B cell (primary cell): ENCODE measurements around the gene LIPG. TPM values are rescaled to one million over a fixed set of nuclear protein-coding genes. Genes with fewer than 3 reads are reported as not detected.

Experiments used
- ATAC-seq: fragments of 200-7000 bp; cut with Tn5 transposase; one replicate; pipeline ENCODE4 v1.10.0; 2021; ENCODE audit warnings: low read depth, mild to moderate bottlenecking, moderate number of reproducible peaks, moderate library complexity
- CTCF ChIA-PET: fragments of 350-600 bp; sonication (Branson Sonifier 250); formaldehyde crosslinking; loops from one replicate; lab custom pipeline; 2021; ENCODE audit warnings: antibody characterized with exemption, inconsistent platforms; lab: Charles Lee
- POLR2A ChIA-PET: fragments of 350-600 bp; sonication (Branson Sonifier 250); formaldehyde crosslinking; loops from one replicate; lab custom pipeline; 2021; ENCODE audit warnings: antibody characterized with exemption; lab: Charles Lee
- DNase-seq: peaks from one replicate; pipeline ENCODE4 v3.0.0; 2013
- H2AFZ ChIP-seq: 2 replicates; pipeline ENCODE4 v1.6.1; 2012; ENCODE audit warnings: mild to moderate bottlenecking, low read depth, low read length; ENCODE audit not compliant: insufficient read depth, poor library complexity, severe bottlenecking
- H3K27ac ChIP-seq, 2 donors: 1 replicate in 1 of 2; 2 replicates in 1 of 2; pipeline ENCODE4 v1.5.1; 2012 to 2013; ENCODE audit warnings: low read length in 2 of 2, mild to moderate bottlenecking in 2 of 2, moderate library complexity in 1 of 2
- H3K27me3 ChIP-seq, 4 experiments: fragments of 200-600 bp in 1 of 4; sonication (generic) in 1 of 4; replicated peaks in 1 of 4; 1 replicate in 2 of 4; 2 replicates in 2 of 4; pipeline versions ENCODE4 v1.6.1 to v1.7.0; 2013 to 2016; ENCODE audit warnings: low read length in 3 of 4, mild to moderate bottlenecking in 2 of 4, mixed read lengths in 1 of 4, moderate library complexity in 1 of 4; ENCODE audit not compliant: insufficient read depth in 4 of 4, control insufficient read depth in 3 of 4; ENCODE audit errors: control extremely low read depth in 1 of 4
- H3K36me3 ChIP-seq, 2 experiments: replicated peaks in 1 of 2; 1 replicate in 1 of 2; 2 replicates in 1 of 2; pipeline versions ENCODE4 v1.6.1 to v1.7.1; 2013; ENCODE audit warnings: low read length in 1 of 2; ENCODE audit not compliant: insufficient read depth in 2 of 2, control insufficient read depth in 1 of 2; ENCODE audit errors: control extremely low read depth in 1 of 2, extremely low read depth in 1 of 2
- H3K4me1 ChIP-seq, 2 donors: fragments of 200-600 bp in 1 of 2; sonication (generic) in 1 of 2; 1 replicate in 1 of 2; 2 replicates in 1 of 2; pipeline versions ENCODE4 v1.5.1 to v1.6.1; 2013 to 2017; ENCODE audit warnings: low read length in 2 of 2; ENCODE audit not compliant: control insufficient read depth in 2 of 2, insufficient read depth in 2 of 2
- H3K4me2 ChIP-seq: replicated peaks from 2 replicates; pipeline ENCODE3; 2012; ENCODE audit warnings: mild to moderate bottlenecking, low read depth, low read length; ENCODE audit not compliant: poor library complexity, severe bottlenecking
- H3K4me3 ChIP-seq, 5 experiments: fragments of 200-600 bp in 1 of 5; sonication (generic) in 1 of 5; 1 replicate in 3 of 5; 2 replicates in 2 of 5; pipeline versions ENCODE4 v1.5.1 to v1.7.0; 2011 to 2016; ENCODE audit warnings: low read length in 4 of 5, mild to moderate bottlenecking in 4 of 5, low read depth in 2 of 5, control low read depth in 1 of 5, moderate library complexity in 1 of 5; ENCODE audit not compliant: insufficient read depth in 1 of 5; ENCODE audit errors: control extremely low read depth in 1 of 5, extremely low read depth in 1 of 5
- H3K79me2 ChIP-seq: fragments of 200-600 bp; sonication (generic); one replicate; pipeline ENCODE4 v1.6.0; 2016; ENCODE audit warnings: low read length; ENCODE audit not compliant: control insufficient read depth, insufficient read depth
- H3K9ac ChIP-seq: fragments of 200-600 bp; sonication (generic); 2 replicates; pipeline ENCODE4 v1.6.1; 2017; ENCODE audit warnings: mild to moderate bottlenecking, low read length, moderate library complexity
- H3K9me3 ChIP-seq, 3 donors: one replicate each; pipeline versions ENCODE4 v1.6.1 to v1.7.1; 2013; ENCODE audit warnings: low read length in 2 of 3; ENCODE audit not compliant: control insufficient read depth in 2 of 3, insufficient read depth in 1 of 3; ENCODE audit errors: control extremely low read depth in 1 of 3
- H4K20me1 ChIP-seq: 2 replicates; pipeline ENCODE4 v1.6.0; 2012; ENCODE audit warnings: mild to moderate bottlenecking, low read length; ENCODE audit not compliant: insufficient read depth, control insufficient read depth, poor library complexity, severe bottlenecking
- H3K27ac Mint-ChIP-seq: one replicate; pipeline ENCODE4 v1.8.0; 2021; ENCODE audit warnings: mixed read lengths
- H3K27me3 Mint-ChIP-seq: one replicate; pipeline ENCODE4 v1.8.0; 2021; ENCODE audit warnings: mixed read lengths
- H3K4me1 Mint-ChIP-seq: one replicate; pipeline ENCODE4 v1.8.0; 2021; ENCODE audit warnings: mixed read lengths
- H3K4me3 Mint-ChIP-seq: one replicate; pipeline ENCODE4 v1.8.0; 2021; ENCODE audit warnings: mixed read lengths
- H3K9me3 Mint-ChIP-seq: one replicate; pipeline ENCODE4 v1.8.0; 2022; ENCODE audit warnings: mixed read lengths; ENCODE audit not compliant: insufficient read depth
- EZH2 ChIP-seq: IDR thresholded peaks from 2 replicates; pipeline ENCODE4 v1.6.1; 2012; ENCODE audit warnings: borderline replicate concordance, low read depth, mild to moderate bottlenecking, moderate library complexity, low read length; ENCODE audit not compliant: insufficient read depth, poor library complexity, severe bottlenecking
- WGBS: methylation state at CpG from one replicate; pipeline ENCODE4 v1.1.5; 2013; ENCODE audit warnings: missing lambda C conversion rate; ENCODE audit not compliant: insufficient coverage; 5-methylcytosine and 5-hydroxymethylcytosine counted together
- intact Hi-C: fragments of 100-400 bp; cut with micrococcal nuclease; formaldehyde crosslinking; loops from one replicate; pipeline ENCODE4 v1.10.0; 2022
- polyA plus RNA-seq: library from polyadenylated mRNA; depleted of rRNA; stranded (reverse); fragments of >200 nt; gene quantifications from 2 replicates; pipeline ENCODE4 v1.2.3, GENCODE V29; 2012
- total RNA-seq, 2 donors: library from RNA; stranded (reverse); fragments of 120-200 nt in 1 of 2; gene quantifications; 1 replicate in 1 of 2; 2 replicates in 1 of 2; pipeline versions ENCODE4 v1.2.3 to v1.2.4, GENCODE V29; 2013 to 2022
- TF ChIP-seq, protein P1 (sequence below): fragments of 200-600 bp; IDR thresholded peaks from one replicate; pipeline ENCODE4 v1.8.0; 2022; ENCODE audit warnings: antibody characterized with exemption, mild to moderate bottlenecking

LIPG gene
- total and polyA plus RNA-seq, 2 donors (not counting 1 experiment from before 2014, with no cell fraction given), result not detected

- H3K9ac ChIP-seq, result no peak overlapping the region
- POLR2A ChIA-PET, result no interaction called here
Measured at GRCh38 chr18:49588971-49589370, 27.1 kb downstream of the LIPG start.

DNA sequence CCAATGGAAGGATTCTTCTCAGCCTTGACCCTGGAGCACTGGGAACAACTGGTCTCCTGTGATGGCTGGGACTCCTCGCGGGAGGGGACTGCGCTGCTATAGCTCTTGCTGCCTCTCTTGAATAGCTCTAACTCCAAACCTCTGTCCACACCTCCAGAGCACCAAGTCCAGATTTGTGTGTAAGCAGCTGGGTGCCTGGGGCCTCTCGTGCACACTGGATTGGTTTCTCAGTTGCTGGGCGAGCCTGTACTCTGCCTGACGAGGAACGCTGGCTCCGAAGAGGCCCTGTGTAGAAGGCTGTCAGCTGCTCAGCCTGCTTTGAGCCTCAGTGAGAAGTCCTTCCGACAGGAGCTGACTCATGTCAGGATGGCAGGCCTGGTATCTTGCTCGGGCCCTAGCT lies 28.8 kb downstream of the LIPG start:
- ATAC-seq (no peak), DNase-seq (no peak)
- TF ChIP-seq EZH2, result no peak
- TF ChIP-seq, protein P1, sequence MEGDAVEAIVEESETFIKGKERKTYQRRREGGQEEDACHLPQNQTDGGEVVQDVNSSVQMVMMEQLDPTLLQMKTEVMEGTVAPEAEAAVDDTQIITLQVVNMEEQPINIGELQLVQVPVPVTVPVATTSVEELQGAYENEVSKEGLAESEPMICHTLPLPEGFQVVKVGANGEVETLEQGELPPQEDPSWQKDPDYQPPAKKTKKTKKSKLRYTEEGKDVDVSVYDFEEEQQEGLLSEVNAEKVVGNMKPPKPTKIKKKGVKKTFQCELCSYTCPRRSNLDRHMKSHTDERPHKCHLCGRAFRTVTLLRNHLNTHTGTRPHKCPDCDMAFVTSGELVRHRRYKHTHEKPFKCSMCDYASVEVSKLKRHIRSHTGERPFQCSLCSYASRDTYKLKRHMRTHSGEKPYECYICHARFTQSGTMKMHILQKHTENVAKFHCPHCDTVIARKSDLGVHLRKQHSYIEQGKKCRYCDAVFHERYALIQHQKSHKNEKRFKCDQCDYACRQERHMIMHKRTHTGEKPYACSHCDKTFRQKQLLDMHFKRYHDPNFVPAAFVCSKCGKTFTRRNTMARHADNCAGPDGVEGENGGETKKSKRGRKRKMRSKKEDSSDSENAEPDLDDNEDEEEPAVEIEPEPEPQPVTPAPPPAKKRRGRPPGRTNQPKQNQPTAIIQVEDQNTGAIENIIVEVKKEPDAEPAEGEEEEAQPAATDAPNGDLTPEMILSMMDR, result no peak
- Mint-ChIP-seq H3K27ac (no peak overlapping the region), H3K9me3 (no peaks in the 10 kb centered on the region), H3K27me3 (peaks cover 19% of the 10 kb centered on the region), H3K4me1 (no peaks in the 10 kb centered on the region), H3K4me3 (no peak overlapping the region)
- ChIA-PET POLR2A (no interaction called here), CTCF (no interaction called here)
- Histone ChIP-seq H3K4me3 (no peak overlapping the region), H3K27me3 (peaks cover 0 to 6% (median 0%) of the 10 kb centered on the region in 4 experiments), H3K9ac (no peak overlapping the region), H4K20me1 (no peaks in the 10 kb centered on the region), H3K79me2 (no peaks in the 10 kb centered on the region), H3K27ac (no peak overlapping the region), H2AFZ (no peak overlapping the region), H3K36me3 (no peaks in the 10 kb centered on the region), H3K4me1 (no peaks in the 10 kb centered on the region), H3K4me2 (no peak overlapping the region), H3K9me3 (peaks cover 0 to 3% (median 0%) of the 10 kb centered on the region in 3 donors)
- intact Hi-C loops, result no loop called here
- 96% methylated on average over 7 of the region's 10 CpGs for WGBS

More at GRCh38 chr18:49588971-49589370, 27.1 kb downstream of the LIPG start:
- H3K4me3 Mint-ChIP-seq, result no peak overlapping the region
- H3K27ac Mint-ChIP-seq, result no peak overlapping the region
- DNase-seq (no peak), ATAC-seq (no peak)
- no peaks in the 10 kb centered on the region for H3K4me1 Mint-ChIP-seq
- H2AFZ ChIP-seq, result no peak overlapping the region
- TF ChIP-seq, protein P1, result no peak
- no peak for TF ChIP-seq EZH2
- WGBS, result 92% methylated on average over 7 of the region's 12 CpGs
- intact Hi-C loops, result no loop called here
- H3K27ac ChIP-seq, result no peak overlapping the region
- H3K36me3 ChIP-seq, result no peaks in the 10 kb centered on the region
- peaks cover 0 to 6% (median 0%) of the 10 kb centered on the region in 4 experiments for H3K27me3 ChIP-seq
- H3K4me3 ChIP-seq, result no peak overlapping the region
- no peaks in the 10 kb centered on the region for H3K79me2 ChIP-seq
- H4K20me1 ChIP-seq, result no peaks in the 10 kb centered on the region
- H3K4me2 ChIP-seq, result no peak overlapping the region
- H3K4me1 ChIP-seq, result no peaks in the 10 kb centered on the region
- CTCF ChIA-PET, result no interaction called here
- H3K9me3 Mint-ChIP-seq, result no peaks in the 10 kb centered on the region
- H3K9me3 ChIP-seq, result peaks cover 0 to 3% (median 0%) of the 10 kb centered on the region in 3 donors
- peaks cover 14% of the 10 kb centered on the region for H3K27me3 Mint-ChIP-seq
